Tibial nerve (tissue), 4 donors: ENCODE measurements around the gene SLC25A11. TPM values are rescaled to one million over a fixed set of nuclear protein-coding genes. Genes with fewer than 3 reads are reported as not detected.
"Not testable (repeated sequence)": the region's sequence is repeated elsewhere in the genome, so short reads cannot be mapped to it uniquely, and the experiment has no call there.

ENCODE experiments used
- DNase-seq, 2 donors: peaks; one replicate each; pipeline ENCODE4 v3.0.0-alpha.2; 2019; ENCODE audit warnings: low spot score in 2 of 2
- H3K27ac ChIP-seq, 4 donors: fragments of 200-600 bp; sonication (generic) in 3 of 4; one replicate each; pipeline ENCODE4 v1.5.1; 2017 to 2019; ENCODE audit warnings: mild to moderate bottlenecking in 1 of 4
- H3K27me3 ChIP-seq, 2 donors: fragments of 200-600 bp; sonication (generic) in 1 of 2; one replicate each; pipeline versions ENCODE4 v1.5.1 to v1.6.0; 2017 to 2019
- H3K36me3 ChIP-seq, 3 donors: fragments of 200-600 bp; sonication (generic); one replicate each; pipeline ENCODE4 v1.5.1; 2018 to 2019
- H3K4me1 ChIP-seq, 4 donors: fragments of 200-600 bp; sonication (generic) in 3 of 4; one replicate each; pipeline ENCODE4 v1.5.1; 2017 to 2019
- H3K4me3 ChIP-seq, 4 donors: fragments of 200-600 bp; sonication (generic) in 3 of 4; one replicate each; pipeline ENCODE4 v1.5.1; 2017 to 2019; ENCODE audit warnings: mild to moderate bottlenecking in 1 of 4, moderate library complexity in 1 of 4
- H3K9me3 ChIP-seq, 4 donors: fragments of 200-600 bp; sonication (generic) in 3 of 4; one replicate each; pipeline ENCODE4 v1.5.1; 2017 to 2019
- CTCF ChIP-seq, 5 experiments: fragments of 200-600 bp in 3 of 5; fragments of 450-650 bp in 2 of 5; sonication (generic) in 3 of 5; IDR thresholded peaks; one replicate each; pipeline ENCODE4 v1.5.1; 2016 to 2019; ENCODE audit warnings: antibody characterized with exemption in 5 of 5, mild to moderate bottlenecking in 3 of 5, moderate library complexity in 2 of 5
- EP300 ChIP-seq, 2 donors: sonication (generic); formaldehyde crosslinking; IDR thresholded peaks; one replicate each; pipeline ENCODE4 v1.6.1; 2017; ENCODE audit warnings: antibody characterized with exemption in 2 of 2, mild to moderate bottlenecking in 1 of 2
- POLR2A ChIP-seq, 2 donors: fragments of 450-650 bp; IDR thresholded peaks; one replicate each; pipeline ENCODE4 v1.6.1; 2017; ENCODE audit warnings: antibody characterized with exemption in 2 of 2, mild to moderate bottlenecking in 2 of 2, moderate library complexity in 2 of 2
- WGBS, 2 donors: methylation state at CpG; one replicate each; pipeline ENCODE4 v1.1.5; 2018; 5-methylcytosine and 5-hydroxymethylcytosine counted together
- total RNA-seq, 4 donors: library from RNA; depleted of rRNA; stranded (reverse); fragments of >200 nt; gene quantifications; one replicate each; pipeline ENCODE4 v1.1.0, GENCODE V29; 2016

The SLC25A11 gene
- total RNA-seq, 4 donors from 2014 or later = 30.3 to 42.8 (median 32.3) TPM

- no peak overlapping the region for H3K27ac ChIP-seq
- TF ChIP-seq POLR2A (IDR thresholded peaks at IDR 0.05) = no peak
- no peak for TF ChIP-seq EP300 (IDR thresholded peaks at IDR 0.05)
- no peak overlapping the region for H3K4me3 ChIP-seq
- H3K4me1 ChIP-seq = peaks cover 0 to 8% (median 6%) of the 10 kb centered on the region in 4 donors
- 81 to 94% methylated on average over 1 of the region's 1 CpG for WGBS, 2 donors
- no peak for DNase-seq
- no peaks in the 10 kb centered on the region for H3K9me3 ChIP-seq
- H3K27me3 ChIP-seq = no peaks in the 10 kb centered on the region
- no peaks in the 10 kb centered on the region for H3K36me3 ChIP-seq
These were observed 25.9 kb downstream of the SLC25A11 start for GRCh38 chr17:4913994-4914393.

- Histone ChIP-seq H3K27me3 (peaks cover 0 to 4% of the 10 kb centered on the region in 2 donors), H3K36me3 (no peaks in the 10 kb centered on the region), H3K4me3 (no peak overlapping the region), H3K27ac (peak overlapping the region in 2 of 4 donors; percentile 56 to 70), H3K4me1 (peaks cover 0 to 17% (median 8%) of the 10 kb centered on the region in 4 donors), H3K9me3 (no peaks in the 10 kb centered on the region)
- TF ChIP-seq EP300 (IDR thresholded peaks at IDR 0.05) (peak in 1 of 2 donors; percentile 51), CTCF (IDR thresholded peaks at IDR 0.05) (peak; percentile 76 to 91 (median 84)), POLR2A (IDR thresholded peaks at IDR 0.05) (no peak)
- DNase-seq = peak; percentile 83 to 86
- 19 to 23% methylated on average over 18 to 20 of the region's 20 CpGs for WGBS, 2 donors
These were observed 30.9 kb downstream of the SLC25A11 start for GRCh38 chr17:4908711-4909496.

- peak overlapping the region in 2 of 4 donors; percentile 22 to 56 for H3K27ac ChIP-seq
- WGBS, 2 donors = 35 to 50% methylated on average over 8 to 10 of the region's 10 CpGs
These were observed 31.5 kb downstream of the SLC25A11 start for GRCh38 chr17:4908301-4908700.

GRCh38 chr17:4906642-4907041 lies 33.2 kb downstream of the SLC25A11 start:
- DNase-seq, H3K27me3 ChIP-seq, H3K4me3 ChIP-seq, H3K36me3 ChIP-seq, H3K27ac ChIP-seq, H3K9me3 ChIP-seq: not testable (repeated sequence)
- peaks cover 0 to 36% (median 16%) of the 10 kb centered on the region in 4 donors for H3K4me1 ChIP-seq

More at GRCh38 chr17:4908301-4908700, 31.5 kb downstream of the SLC25A11 start:
- Histone ChIP-seq H3K4me1 (peaks cover 0 to 22% (median 9%) of the 10 kb centered on the region in 4 donors), H3K27me3 (peaks cover 0 to 4% of the 10 kb centered on the region in 2 donors), H3K36me3 (no peaks in the 10 kb centered on the region), H3K9me3 (no peaks in the 10 kb centered on the region), H3K4me3 (no peak overlapping the region)
- TF ChIP-seq POLR2A (IDR thresholded peaks at IDR 0.05) (no peak), CTCF (IDR thresholded peaks at IDR 0.05) (no peak), EP300 (IDR thresholded peaks at IDR 0.05) (no peak)
- no peak for DNase-seq

GRCh38 chr17:4903051-4903818 lies 36.6 kb downstream of the SLC25A11 start, which contains the start of gene CHRNE:
Gene CHRNE (minus strand): TSS chr17:4903098. CDS start chr17:4903063, 35 bp downstream.
- Histone ChIP-seq H3K36me3 (no peaks in the 10 kb centered on the region), H3K27me3 (peaks cover 0 to 19% of the 10 kb centered on the region in 2 donors), H3K9me3 (no peaks in the 10 kb centered on the region), H3K4me1 (peaks cover 0 to 54% (median 22%) of the 10 kb centered on the region in 4 donors), H3K4me3 (peak within 1 kb of the TSS in 2 of 4 donors; percentile 7 to 54), H3K27ac (peak within 1 kb of the TSS; percentile 10 to 75 (median 46))
- 18 to 26% methylated on average over 10 of the region's 10 CpGs for whole genome bisulfite sequencing, 2 donors
- DNase-seq = peak; percentile 80 to 96
- TF ChIP-seq EP300 (IDR thresholded peaks at IDR 0.05) = peak in 1 of 2 donors; percentile 11
- TF ChIP-seq POLR2A (IDR thresholded peaks at IDR 0.05) = no peak
- peak; percentile 72 to 83 (median 76) for TF ChIP-seq CTCF (IDR thresholded peaks at IDR 0.05)
